HCT116 (cell line): ENCODE results near the gene CHAF1B. TPM values are rescaled to one million over a fixed set of nuclear protein-coding genes. Genes with fewer than 3 reads are reported as not detected.

Experiments used
- ATAC-seq: fragments of 200-7000 bp; cut with Tn5 transposase; 2 replicates; pipeline ENCODE4 v1.9.1; 2020; ENCODE audit warnings: mild to moderate bottlenecking, moderate library complexity
- BruUV-seq: library from RNA; stranded (reverse); fragments of 400-500 nt; replicated peaks from 2 replicates; lab custom pipeline; 2021; lab: Mats Ljungman, UMichigan
- CTCF ChIA-PET: fragments of 300-600 bp; sonication (Branson Sonifier 250); formaldehyde crosslinking; loops from one replicate; lab custom pipeline; 2021; ENCODE audit warnings: antibody characterized with exemption; lab: Charles Lee
- POLR2A ChIA-PET: fragments of 300-600, 350-600 bp; sonication (Branson Sonifier 250); formaldehyde crosslinking; loops from one replicate; lab custom pipeline; 2021; ENCODE audit warnings: antibody characterized with exemption; lab: Charles Lee
- RAD21 ChIA-PET, 2 experiments: fragments of 300-600 bp; sonication (Branson Sonifier 250); formaldehyde crosslinking; loops; one replicate each; lab custom pipeline; 2023; ENCODE audit warnings: low total read pairs in 2 of 2; ENCODE audit not compliant: uncharacterized antibody in 2 of 2, unreplicated experiment in 2 of 2, low non-redundant PET in 1 of 2; lab: Charles Lee
- DNase-seq: peaks from one replicate; pipeline ENCODE4 v3.0.0-alpha.2; 2010; ENCODE audit warnings: low read depth, low spot score
- H2AFZ ChIP-seq: fragments of 200-600 bp; shearing (Covaris generic), sonication (generic); 2 replicates; pipeline ENCODE4 v1.6.1; 2017; ENCODE audit warnings: low read depth, mixed run types, mixed read lengths, antibody characterized with exemption, low read length; ENCODE audit not compliant: poor library complexity, severe bottlenecking
- H3K27ac ChIP-seq: 2 replicates; pipeline ENCODE4 v1.5.1; 2012; ENCODE audit warnings: low read depth, low read length
- H3K27me3 ChIP-seq: fragments of 200-600 bp; sonication (generic); 2 replicates; pipeline ENCODE4 v1.6.1; 2016; ENCODE audit warnings: mixed run types, low read length, mixed read lengths; ENCODE audit not compliant: insufficient read depth
- H3K36me3 ChIP-seq, 2 experiments: fragments of 200-500 bp in 1 of 2; fragments of 200-600 bp in 1 of 2; sonication (Bioruptor generic) in 1 of 2; sonication (generic) in 1 of 2; 2 replicates each; pipeline versions ENCODE4 v1.5.1 to v1.6.1; 2014 to 2016; ENCODE audit warnings: low read length in 2 of 2, inconsistent platforms in 1 of 2, mixed read lengths in 1 of 2, mixed run types in 1 of 2; ENCODE audit not compliant: insufficient read depth in 2 of 2, control insufficient read depth in 1 of 2
- H3K4me1 ChIP-seq, 2 experiments: fragments of 200-600 bp in 1 of 2; sonication (generic) in 1 of 2; 2 replicates each; pipeline versions ENCODE4 v1.5.1 to v1.6.1; 2012 to 2017; ENCODE audit warnings: low read length in 2 of 2, inconsistent platforms in 1 of 2, mild to moderate bottlenecking in 1 of 2, mixed read lengths in 1 of 2, mixed run types in 1 of 2, moderate library complexity in 1 of 2; ENCODE audit not compliant: insufficient read depth in 2 of 2, control insufficient read depth in 1 of 2
- H3K4me2 ChIP-seq: fragments of 200-600 bp; sonication (generic); 2 replicates; pipeline ENCODE4 v1.6.1; 2017; ENCODE audit warnings: mixed run types, low read length, mixed read lengths
- H3K4me3 ChIP-seq, 2 experiments: fragments of 200-600 bp in 1 of 2; sonication (generic) in 1 of 2; replicated peaks in 1 of 2; 2 replicates each; pipeline ENCODE4 v1.5.1; 2011 to 2016; ENCODE audit warnings: low read length in 2 of 2, control low read depth in 1 of 2, low read depth in 1 of 2, mild to moderate bottlenecking in 1 of 2, mixed read lengths in 1 of 2, mixed run types in 1 of 2
- H3K79me2 ChIP-seq: fragments of 200-600 bp; sonication (generic); 2 replicates; pipeline ENCODE4 v1.6.1; 2017; ENCODE audit warnings: mild to moderate bottlenecking, mixed run types, low read length, moderate library complexity, mixed read lengths; ENCODE audit not compliant: insufficient read depth
- H3K9ac ChIP-seq: fragments of 200-600 bp; sonication (generic); 2 replicates; pipeline ENCODE4 v1.6.1; 2016; ENCODE audit warnings: low read length, mixed read lengths
- H3K9me2 ChIP-seq: fragments of 200-600 bp; sonication (generic), shearing (Covaris generic); 2 replicates; pipeline ENCODE4 v1.6.1; 2017; ENCODE audit warnings: mixed run types, mild to moderate bottlenecking, moderate library complexity; ENCODE audit not compliant: insufficient read depth
- H3K9me3 ChIP-seq, 2 experiments: fragments of 200-500 bp in 1 of 2; fragments of 200-600 bp in 1 of 2; sonication (Bioruptor generic) in 1 of 2; sonication (generic) in 1 of 2; 2 replicates each; pipeline ENCODE4 v1.6.1; 2014 to 2017; ENCODE audit warnings: low read length in 2 of 2, mixed read lengths in 2 of 2, inconsistent platforms in 1 of 2, low read depth in 1 of 2, mild to moderate bottlenecking in 1 of 2, mixed run types in 1 of 2, moderate library complexity in 1 of 2; ENCODE audit not compliant: control insufficient read depth in 1 of 2, insufficient read depth in 1 of 2
- H4K20me1 ChIP-seq: fragments of 200-600 bp; sonication (generic), shearing (Covaris generic); 2 replicates; pipeline ENCODE4 v1.6.1; 2017; ENCODE audit warnings: mixed run types, mild to moderate bottlenecking, moderate library complexity; ENCODE audit not compliant: insufficient read depth
- CTCF ChIP-seq, 3 experiments: fragments of 200-600 bp in 1 of 3; sonication (generic) in 1 of 3; IDR thresholded peaks in 2 of 3; conservative IDR thresholded peaks in 1 of 3; 2 replicates each; pipeline ENCODE4 v1.5.1; 2012 to 2017; ENCODE audit warnings: low read depth in 2 of 3, low read length in 2 of 3, antibody characterized with exemption in 1 of 3, borderline replicate concordance in 1 of 3, control low read depth in 1 of 3, mild to moderate bottlenecking in 1 of 3, mixed read lengths in 1 of 3, mixed run types in 1 of 3, moderate library complexity in 1 of 3; ENCODE audit not compliant: insufficient read depth in 1 of 3
- ELF1 ChIP-seq: IDR thresholded peaks from 2 replicates; pipeline ENCODE4 v1.6.1; 2012; ENCODE audit warnings: low read depth, borderline replicate concordance
- EZH2 ChIP-seq: fragments of 200-600 bp; sonication (generic); IDR thresholded peaks from 2 replicates; pipeline ENCODE4 v1.6.1; 2017; ENCODE audit warnings: antibody characterized with exemption, mixed run types
- FOSL1 ChIP-seq: IDR thresholded peaks from 2 replicates; pipeline ENCODE4 v1.6.1; 2012; ENCODE audit warnings: low read depth
- RAD21 ChIP-seq: IDR thresholded peaks from 2 replicates; pipeline ENCODE4 v1.6.1; 2012; ENCODE audit warnings: low read depth, mild to moderate bottlenecking
- intact Hi-C: fragments of 100-400 bp; cut with micrococcal nuclease; formaldehyde crosslinking; loops from 2 replicates; pipeline ENCODE4 v1.10.0; 2022
- total RNA-seq: library from RNA; stranded (reverse); gene quantifications from one replicate; pipeline ENCODE4 v1.2.1, GENCODE V29; 2021; ENCODE audit not compliant: unreplicated experiment
- TF ChIP-seq, protein P1 (sequence below): IDR thresholded peaks from 2 replicates; pipeline ENCODE4 v1.6.1; 2012; ENCODE audit warnings: low read depth
- TF ChIP-seq, protein P2 (sequence below): IDR thresholded peaks from 2 replicates; pipeline ENCODE4 v1.6.1; 2012

Gene CHAF1B
- total RNA-seq, 1 experiment from 2014 or later: 26.1 TPM

DNA sequence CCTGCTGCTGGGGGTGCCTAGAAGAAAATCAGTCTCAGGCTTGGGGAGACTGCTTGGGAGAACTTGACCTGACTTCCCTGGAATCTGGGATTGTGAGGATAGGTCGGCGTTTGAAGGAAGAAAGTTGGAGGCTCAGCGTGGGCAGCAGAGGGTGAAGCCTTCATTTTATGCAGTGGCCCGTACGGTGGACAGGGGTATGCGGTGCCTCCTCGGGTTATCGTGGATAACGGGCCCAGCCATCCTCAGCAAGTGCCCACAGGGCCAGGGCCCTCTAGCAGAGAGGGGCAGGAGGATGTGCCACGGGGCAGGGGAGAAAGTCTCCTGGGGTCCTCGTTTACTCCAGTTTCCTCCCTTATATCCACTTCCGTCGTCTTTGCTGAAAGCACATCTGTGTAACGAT, 34.0 kb downstream of the CHAF1B start:
- RAD21 ChIA-PET: no interaction called here
- POLR2A ChIA-PET: interaction anchor here (1.4 kb wide), 1 partner anchor 11 kb away, joined by 4 read pairs; no protein-coding TSS in a partner anchor
- H3K4me3 ChIP-seq: no peak overlapping the region
- H3K4me2 ChIP-seq: no peak overlapping the region
- H3K27me3 ChIP-seq: no peaks in the 10 kb centered on the region
- ATAC-seq (no peak), DNase-seq (no peak)
- H2AFZ ChIP-seq: no peak overlapping the region
- TF ChIP-seq EZH2 (no peak), ELF1 (no peak), FOSL1 (no peak)
- TF ChIP-seq, protein P1, sequence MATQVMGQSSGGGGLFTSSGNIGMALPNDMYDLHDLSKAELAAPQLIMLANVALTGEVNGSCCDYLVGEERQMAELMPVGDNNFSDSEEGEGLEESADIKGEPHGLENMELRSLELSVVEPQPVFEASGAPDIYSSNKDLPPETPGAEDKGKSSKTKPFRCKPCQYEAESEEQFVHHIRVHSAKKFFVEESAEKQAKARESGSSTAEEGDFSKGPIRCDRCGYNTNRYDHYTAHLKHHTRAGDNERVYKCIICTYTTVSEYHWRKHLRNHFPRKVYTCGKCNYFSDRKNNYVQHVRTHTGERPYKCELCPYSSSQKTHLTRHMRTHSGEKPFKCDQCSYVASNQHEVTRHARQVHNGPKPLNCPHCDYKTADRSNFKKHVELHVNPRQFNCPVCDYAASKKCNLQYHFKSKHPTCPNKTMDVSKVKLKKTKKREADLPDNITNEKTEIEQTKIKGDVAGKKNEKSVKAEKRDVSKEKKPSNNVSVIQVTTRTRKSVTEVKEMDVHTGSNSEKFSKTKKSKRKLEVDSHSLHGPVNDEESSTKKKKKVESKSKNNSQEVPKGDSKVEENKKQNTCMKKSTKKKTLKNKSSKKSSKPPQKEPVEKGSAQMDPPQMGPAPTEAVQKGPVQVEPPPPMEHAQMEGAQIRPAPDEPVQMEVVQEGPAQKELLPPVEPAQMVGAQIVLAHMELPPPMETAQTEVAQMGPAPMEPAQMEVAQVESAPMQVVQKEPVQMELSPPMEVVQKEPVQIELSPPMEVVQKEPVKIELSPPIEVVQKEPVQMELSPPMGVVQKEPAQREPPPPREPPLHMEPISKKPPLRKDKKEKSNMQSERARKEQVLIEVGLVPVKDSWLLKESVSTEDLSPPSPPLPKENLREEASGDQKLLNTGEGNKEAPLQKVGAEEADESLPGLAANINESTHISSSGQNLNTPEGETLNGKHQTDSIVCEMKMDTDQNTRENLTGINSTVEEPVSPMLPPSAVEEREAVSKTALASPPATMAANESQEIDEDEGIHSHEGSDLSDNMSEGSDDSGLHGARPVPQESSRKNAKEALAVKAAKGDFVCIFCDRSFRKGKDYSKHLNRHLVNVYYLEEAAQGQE: no peak
- no peaks in the 10 kb centered on the region for H3K79me2 ChIP-seq
- no peaks in the 10 kb centered on the region for H4K20me1 ChIP-seq
- no TSS peak for BruUV-seq
- peaks cover 16% of the 10 kb centered on the region in 2 experiments; a peak in 3 of 4 replicates for H3K36me3 ChIP-seq
- CTCF ChIA-PET: interaction anchor here (0.8 kb wide), 1 partner anchor 11 kb away, joined by 5 read pairs; no protein-coding TSS in a partner anchor
- H3K9me3 ChIP-seq: no peaks in the 10 kb centered on the region
- H3K9me2 ChIP-seq: no peaks in the 10 kb centered on the region
- intact Hi-C loops: no loop called here
- 0 out of 4 replicates have a peak, but pooled peaks cover 0 to 2% of the 10 kb centered on the region in 2 experiments for H3K4me1 ChIP-seq
- no peak overlapping the region for H3K27ac ChIP-seq
- no peak overlapping the region for H3K9ac ChIP-seq

GRCh38 chr21:36419996-36420395, 34.8 kb downstream of the CHAF1B start:
- CTCF ChIA-PET: interaction anchor here (0.8 kb wide), 1 partner anchor 10 kb away, joined by 5 read pairs; no protein-coding TSS in a partner anchor
- H3K36me3 ChIP-seq: peaks cover 12 to 13% of the 10 kb centered on the region in 2 experiments; a peak in 3 of 4 replicates
- H3K27ac ChIP-seq: no peak overlapping the region
- RAD21 ChIA-PET: no interaction called here
- H4K20me1 ChIP-seq: no peaks in the 10 kb centered on the region
- no peaks in the 10 kb centered on the region for H3K9me2 ChIP-seq
- TF ChIP-seq, protein P2, sequence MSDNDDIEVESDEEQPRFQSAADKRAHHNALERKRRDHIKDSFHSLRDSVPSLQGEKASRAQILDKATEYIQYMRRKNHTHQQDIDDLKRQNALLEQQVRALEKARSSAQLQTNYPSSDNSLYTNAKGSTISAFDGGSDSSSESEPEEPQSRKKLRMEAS: no peak
- TF ChIP-seq RAD21: peak; percentile 77
- peak; percentile 45 to 81 (median 78); a peak in 5 of 6 replicates for TF ChIP-seq CTCF (IDR thresholded peaks at IDR 0.05 in 2 of 3, conservative IDR thresholded peaks at IDR 0.05 in 1 of 3; ENCODE audit: borderline replicate concordance in 1 of 3, insufficient read depth in 1 of 3, low read depth in 2 of 3, low read length in 2 of 3)
- H3K4me3 ChIP-seq: no peak overlapping the region
- H3K9me3 ChIP-seq: no peaks in the 10 kb centered on the region
- peak; percentile 77 for DNase-seq
- H3K79me2 ChIP-seq: no peaks in the 10 kb centered on the region
- 0 out of 4 replicates have a peak, but pooled peaks cover 0 to 2% of the 10 kb centered on the region in 2 experiments for H3K4me1 ChIP-seq
- no peak overlapping the region for H3K9ac ChIP-seq
- POLR2A ChIA-PET: interaction anchor here (1.4 kb wide), 1 partner anchor 10 kb away, joined by 4 read pairs; no protein-coding TSS in a partner anchor
- no peak overlapping the region for H2AFZ ChIP-seq
- intact Hi-C loops: loop anchor here (1.0 to 5.0 kb wide), 2 partner anchors 169 to 507 kb away; no protein-coding TSS in a partner anchor
- H3K27me3 ChIP-seq: no peaks in the 10 kb centered on the region
- ATAC-seq: peak; percentile 90
- BruUV-seq: no TSS peak
- H3K4me2 ChIP-seq: no peak overlapping the region
